Activated CD4-positive, alpha-beta T cell treated with anti-CD3 and anti-CD28 coated beads, Interleukin-2, Interleukin-6, amounts not matched to agents 100 ng/mL and 50 ng/mL, durations not matched to agents 16 hours and 8 hours (primary cell): Measurements from ENCODE around the gene CDCA7.
"Not testable (repeated sequence)": the region's sequence is repeated elsewhere in the genome, so short reads cannot be mapped to it uniquely, and the experiment has no call there.

Source experiments
- DNase-seq: peaks from one replicate; pipeline ENCODE4 v3.0.0-alpha.2; 2020

CDCA7 gene

GRCh38 chr2:173359231-173359630 lies 4.6 kb downstream of the CDCA7 start:
- DNase-seq, result peak; percentile 84

GRCh38 chr2:173370198-173370597 lies 15.5 kb downstream of the CDCA7 start:
- DNase-seq, result peak; percentile 28

GRCh38 chr2:173371023-173371422 lies 16.4 kb downstream of the CDCA7 start:
- DNase-seq, result no peak

- DNase-seq, result no peak
These were observed 18.6 kb downstream of the CDCA7 start for GRCh38 chr2:173373290-173373689.

- no peak for DNase-seq
These were observed 20.0 kb downstream of the CDCA7 start for GRCh38 chr2:173374634-173375033.

GRCh38 chr2:173385534-173385933 lies 30.9 kb downstream of the CDCA7 start:
- DNase-seq, result not testable (repeated sequence)

- DNase-seq, result no peak
These were observed 31.5 kb downstream of the CDCA7 start for GRCh38 chr2:173386021-173386737.

- no peak for DNase-seq
These were observed 32.0 kb downstream of the CDCA7 start for GRCh38 chr2:173386738-173387065.

GRCh38 chr2:173387079-173387478 lies 32.4 kb downstream of the CDCA7 start:
- DNase-seq, result no peak

GRCh38 chr2:173387660-173388059 lies 33.0 kb downstream of the CDCA7 start:
- no peak for DNase-seq

GRCh38 chr2:173388795-173389194 lies 34.1 kb downstream of the CDCA7 start:
- no peak for DNase-seq

GRCh38 chr2:173390036-173390435 lies 35.4 kb downstream of the CDCA7 start:
- no peak for DNase-seq

- DNase-seq, result no peak
These were observed 38.1 kb downstream of the CDCA7 start for GRCh38 chr2:173392731-173393130.

GRCh38 chr2:173393186-173393585 lies 38.5 kb downstream of the CDCA7 start:
- DNase-seq, result no peak

- DNase-seq, result no peak
These were observed 39.0 kb downstream of the CDCA7 start for GRCh38 chr2:173393636-173394035.

- no peak for DNase-seq
These were observed 39.7 kb downstream of the CDCA7 start for GRCh38 chr2:173394091-173394974.

GRCh38 chr2:173395567-173396351 lies 41.1 kb downstream of the CDCA7 start:
- no peak for DNase-seq

- no peak for DNase-seq
These were observed 42.9 kb downstream of the CDCA7 start for GRCh38 chr2:173397539-173397938.

- DNase-seq, result no peak
These were observed 44.6 kb downstream of the CDCA7 start for GRCh38 chr2:173399229-173399628.

- DNase-seq, result peak; percentile 14
These were observed 46.1 kb downstream of the CDCA7 start for GRCh38 chr2:173400760-173401159.

- DNase-seq, result no peak
These were observed 47.1 kb downstream of the CDCA7 start for GRCh38 chr2:173401716-173402326.

- peak; percentile 81 for DNase-seq
These were observed 47.8 kb downstream of the CDCA7 start for GRCh38 chr2:173402405-173402974.
